HG03095 (cell line): ENCODE measurements around the gene ARHGAP31.
A peak's percentile ranks its signal among the peaks of the same experiment; 100 is the strongest.
"Not testable (repeated sequence)": the region's sequence is repeated elsewhere in the genome, so short reads cannot be mapped to it uniquely, and the experiment has no call there.

Experiments
- ATAC-seq: cut with Tn5 transposase; IDR thresholded peaks from one replicate; pipeline ENCODE4 v1.9.1; 2021; ENCODE audit warnings: moderate library complexity; ENCODE audit not compliant: unreplicated experiment

The ARHGAP31 gene

GRCh38 chr3:119293871-119294695 is at the start of gene ARHGAP31:
Gene ARHGAP31, plus strand, starts transcription at chr3:119294383. Its CDS starts 522 bp downstream, at chr3:119294905.
- ATAC-seq = peak; percentile 63

DNA sequence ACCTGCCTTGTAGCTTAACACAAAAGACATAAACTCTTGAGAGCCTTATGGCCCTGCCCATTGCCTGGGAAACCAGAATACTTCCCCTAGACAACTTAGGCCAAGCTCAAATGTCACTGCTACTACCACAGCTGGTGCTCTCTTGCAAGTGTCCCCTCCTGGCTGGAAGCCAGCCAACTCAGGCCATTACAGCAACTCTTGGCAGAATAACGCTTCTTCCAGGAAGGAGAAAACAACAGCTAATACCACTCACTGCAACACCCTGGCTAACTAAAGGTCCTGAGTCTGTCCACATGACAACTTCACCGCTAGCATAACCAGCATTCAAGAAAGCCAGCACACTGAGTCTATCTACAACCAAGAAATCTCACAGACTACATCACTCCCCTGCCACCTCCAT is 48.4 kb upstream of the ARHGAP31 start:
- ATAC-seq = no peak

DNA sequence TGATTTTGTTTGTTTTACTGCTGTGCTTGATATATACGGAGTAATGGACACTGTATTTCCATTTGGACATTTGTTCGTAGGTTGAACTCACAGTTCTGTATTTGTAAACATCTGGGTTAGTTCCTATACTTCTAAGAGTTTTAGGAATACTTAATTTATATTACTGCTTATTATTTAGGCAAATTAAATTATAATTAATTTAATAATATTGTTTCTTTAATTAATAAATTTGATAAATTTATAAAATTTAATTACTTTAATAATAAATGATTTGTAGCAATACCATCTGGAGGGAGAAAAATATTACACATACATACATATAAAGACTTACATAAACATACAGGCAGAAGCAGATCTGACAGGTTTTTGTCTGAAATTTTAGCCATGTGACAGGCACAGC is 39.0 kb upstream of the ARHGAP31 start:
- ATAC-seq = no peak

- no peak for ATAC-seq
Observed at GRCh38 chr3:119257111-119257510, 37.1 kb upstream of the ARHGAP31 start.

- ATAC-seq = peak; percentile 63
Observed at GRCh38 chr3:119257654-119258410, 36.4 kb upstream of the ARHGAP31 start.

- ATAC-seq = no peak
Observed at GRCh38 chr3:119258915-119259314, 35.3 kb upstream of the ARHGAP31 start.

- ATAC-seq = no peak
Observed at GRCh38 chr3:119259821-119260220, 34.4 kb upstream of the ARHGAP31 start.

DNA sequence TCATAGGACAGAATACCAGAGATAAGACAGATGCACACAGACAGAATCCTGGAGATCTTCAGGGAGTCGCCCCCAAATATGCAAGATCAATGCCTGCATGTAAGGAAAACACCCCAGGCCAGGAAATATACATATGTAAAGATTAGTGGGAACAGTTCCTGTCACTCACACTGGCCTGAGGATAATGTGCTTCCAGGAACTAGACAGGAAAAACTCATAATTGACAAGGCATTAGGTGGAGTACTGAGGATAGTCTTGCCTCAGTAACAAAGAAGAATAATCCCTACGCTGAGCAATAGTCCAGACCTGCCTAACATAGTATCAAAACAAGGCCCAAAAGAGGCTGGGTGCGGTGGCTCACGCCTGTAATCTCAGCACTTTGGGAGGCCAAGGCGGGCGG is 33.1 kb upstream of the ARHGAP31 start:
- no peak for ATAC-seq

- not testable (repeated sequence) for ATAC-seq
Observed at GRCh38 chr3:119270212-119270611, 24.0 kb upstream of the ARHGAP31 start.

DNA sequence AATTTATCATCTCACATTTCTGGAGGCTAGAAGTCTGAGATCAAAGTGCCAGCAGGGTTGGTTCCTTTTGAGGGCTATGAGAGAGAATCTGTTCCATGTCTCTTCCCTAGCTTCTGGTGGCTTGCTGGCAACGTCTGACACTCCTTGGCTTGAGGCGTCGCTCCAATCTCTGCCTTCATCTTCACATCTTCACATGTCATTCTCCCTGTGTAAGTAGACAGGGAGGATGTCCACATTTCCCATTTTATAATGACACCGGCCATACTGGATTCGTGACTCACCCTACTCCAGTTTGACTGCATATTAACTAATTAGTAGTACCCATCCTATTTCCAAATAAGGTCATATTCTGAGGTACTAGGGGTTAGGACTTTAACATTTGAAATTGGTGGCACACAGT is 17.5 kb upstream of the ARHGAP31 start:
- no peak for ATAC-seq

DNA sequence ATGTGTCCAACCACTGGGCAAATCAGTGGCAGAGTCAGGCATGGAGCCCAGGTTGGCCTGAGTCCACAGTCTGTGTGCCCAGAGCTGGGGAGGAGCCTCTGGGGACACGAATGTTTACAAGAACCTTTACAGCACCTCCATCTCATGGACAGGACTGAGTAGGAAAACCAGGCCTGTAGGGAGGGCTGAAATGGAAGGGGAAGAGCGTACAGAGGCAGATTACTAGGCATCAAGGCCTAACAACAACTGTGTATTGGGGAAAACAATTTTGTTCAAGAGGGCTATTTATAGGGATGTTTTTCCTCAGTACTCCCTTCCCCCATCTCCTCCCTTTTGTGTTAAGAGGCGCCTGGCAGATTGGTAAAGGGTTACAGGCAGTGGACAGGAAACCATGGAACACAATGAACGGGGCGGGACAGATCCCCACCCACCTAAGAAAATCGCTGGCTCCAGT is 15.1 kb upstream of the ARHGAP31 start:
- ATAC-seq = no peak

GRCh38 chr3:119279584-119280243 is 14.5 kb upstream of the ARHGAP31 start:
- no peak for ATAC-seq

GRCh38 chr3:119288669-119289403 is 5.3 kb upstream of the ARHGAP31 start:
- ATAC-seq = no peak

GRCh38 chr3:119289404-119289770 is 4.8 kb upstream of the ARHGAP31 start:
- no peak for ATAC-seq

- no peak for ATAC-seq
Observed at GRCh38 chr3:119290613-119291012, 3.6 kb upstream of the ARHGAP31 start.

DNA sequence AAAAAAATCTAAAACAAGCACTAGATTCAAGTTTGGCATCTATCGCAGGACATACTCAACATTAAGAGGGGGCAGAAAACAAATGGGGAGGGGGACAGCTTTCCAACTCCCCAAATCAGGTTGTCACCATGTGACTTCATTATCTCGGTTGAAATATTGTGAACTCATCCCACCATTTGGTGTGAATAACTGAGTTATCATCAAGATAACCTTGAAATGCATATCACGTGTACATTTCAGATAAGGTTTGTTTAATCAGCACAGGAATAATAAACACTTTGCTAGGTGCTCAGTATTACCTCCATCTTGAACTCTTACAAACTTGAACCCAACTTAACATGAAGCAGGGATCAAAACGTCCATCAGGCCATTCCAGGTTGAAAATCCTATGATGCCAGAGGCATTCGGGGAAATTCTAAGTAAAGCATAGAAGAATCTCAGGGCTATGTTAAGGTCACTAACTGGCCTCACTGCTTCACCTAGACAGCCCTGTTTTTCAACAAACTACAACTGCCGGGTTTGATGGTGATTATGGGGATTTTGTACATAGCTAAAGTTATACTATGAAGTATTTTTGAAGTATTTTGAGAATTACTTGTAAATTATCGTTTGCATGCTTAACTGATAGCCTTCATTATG is 3.0 kb upstream of the ARHGAP31 start:
- no peak for ATAC-seq

DNA sequence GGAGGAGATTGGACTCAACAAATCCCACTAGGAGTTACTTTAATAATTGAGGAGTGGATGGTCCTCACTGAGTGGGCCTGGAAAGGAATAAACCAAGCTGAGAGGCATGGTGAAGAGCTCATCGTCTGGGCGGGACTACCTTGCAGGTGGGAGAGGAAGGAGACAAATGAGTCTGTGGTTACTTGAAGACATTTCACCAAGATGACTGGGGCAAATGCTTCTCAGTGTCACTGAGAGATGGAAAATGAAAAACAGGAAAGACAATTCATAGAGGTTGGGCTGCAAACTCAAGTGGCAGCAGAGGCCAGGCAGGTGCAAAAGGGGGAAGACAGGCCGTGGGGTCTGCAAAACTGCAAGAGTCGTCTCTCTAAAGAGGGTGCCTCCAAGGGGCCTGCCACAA is 1.5 kb upstream of the ARHGAP31 start:
- ATAC-seq = no peak

GRCh38 chr3:119293105-119293870 is 895 bp upstream of the ARHGAP31 start:
- ATAC-seq = no peak
